GM19324 (cell line): ENCODE results near the gene CLMN.

ENCODE experiments used
- ATAC-seq: cut with Tn5 transposase; IDR thresholded peaks from one replicate; pipeline ENCODE4 v1.9.1; 2021; ENCODE audit warnings: mild to moderate bottlenecking, moderate library complexity; ENCODE audit not compliant: unreplicated experiment, low FRiP score

The CLMN gene, protein sequence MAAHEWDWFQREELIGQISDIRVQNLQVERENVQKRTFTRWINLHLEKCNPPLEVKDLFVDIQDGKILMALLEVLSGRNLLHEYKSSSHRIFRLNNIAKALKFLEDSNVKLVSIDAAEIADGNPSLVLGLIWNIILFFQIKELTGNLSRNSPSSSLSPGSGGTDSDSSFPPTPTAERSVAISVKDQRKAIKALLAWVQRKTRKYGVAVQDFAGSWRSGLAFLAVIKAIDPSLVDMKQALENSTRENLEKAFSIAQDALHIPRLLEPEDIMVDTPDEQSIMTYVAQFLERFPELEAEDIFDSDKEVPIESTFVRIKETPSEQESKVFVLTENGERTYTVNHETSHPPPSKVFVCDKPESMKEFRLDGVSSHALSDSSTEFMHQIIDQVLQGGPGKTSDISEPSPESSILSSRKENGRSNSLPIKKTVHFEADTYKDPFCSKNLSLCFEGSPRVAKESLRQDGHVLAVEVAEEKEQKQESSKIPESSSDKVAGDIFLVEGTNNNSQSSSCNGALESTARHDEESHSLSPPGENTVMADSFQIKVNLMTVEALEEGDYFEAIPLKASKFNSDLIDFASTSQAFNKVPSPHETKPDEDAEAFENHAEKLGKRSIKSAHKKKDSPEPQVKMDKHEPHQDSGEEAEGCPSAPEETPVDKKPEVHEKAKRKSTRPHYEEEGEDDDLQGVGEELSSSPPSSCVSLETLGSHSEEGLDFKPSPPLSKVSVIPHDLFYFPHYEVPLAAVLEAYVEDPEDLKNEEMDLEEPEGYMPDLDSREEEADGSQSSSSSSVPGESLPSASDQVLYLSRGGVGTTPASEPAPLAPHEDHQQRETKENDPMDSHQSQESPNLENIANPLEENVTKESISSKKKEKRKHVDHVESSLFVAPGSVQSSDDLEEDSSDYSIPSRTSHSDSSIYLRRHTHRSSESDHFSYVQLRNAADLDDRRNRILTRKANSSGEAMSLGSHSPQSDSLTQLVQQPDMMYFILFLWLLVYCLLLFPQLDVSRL

DNA sequence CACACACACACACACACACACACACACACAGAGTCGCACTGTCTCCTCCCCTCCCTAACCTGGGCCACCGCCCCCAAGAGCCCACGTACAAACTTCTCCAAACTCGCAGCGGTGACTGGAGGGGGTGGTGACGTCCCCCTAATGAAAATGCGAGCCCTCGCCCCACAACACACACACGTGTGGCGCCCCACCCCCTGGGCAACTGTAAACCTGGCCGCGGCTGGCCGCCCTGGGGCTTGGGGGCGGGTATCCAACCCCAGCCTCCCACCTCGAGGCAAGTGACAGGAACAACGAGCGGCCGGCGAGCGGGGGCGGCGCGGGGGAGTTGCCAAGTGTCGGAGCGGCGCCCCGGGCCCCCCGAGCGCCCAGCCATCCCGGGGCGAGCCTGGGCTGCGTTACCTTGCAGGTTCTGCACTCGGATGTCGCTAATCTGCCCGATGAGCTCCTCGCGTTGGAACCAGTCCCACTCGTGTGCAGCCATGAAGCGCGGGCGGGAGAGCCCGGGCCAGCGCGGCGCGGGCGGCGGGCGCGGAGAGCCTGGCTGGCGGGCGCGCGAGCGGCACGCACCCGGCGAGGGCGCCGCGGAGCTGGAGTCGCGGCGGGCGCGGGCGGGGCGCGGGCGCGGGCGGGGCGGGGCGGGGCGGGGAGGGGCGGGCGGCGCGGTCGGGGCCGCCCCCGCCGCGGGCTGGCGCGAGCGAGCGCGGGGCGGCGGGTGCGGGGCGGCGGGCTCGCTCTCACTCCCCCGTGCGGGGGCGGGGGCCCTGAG, at the start of gene CLMN:
TSS of gene CLMN (minus strand) at position 597 of the 766 bp plus-strand sequence. CDS start at position 481, 116 bp downstream.
- ATAC-seq = peak; percentile 73

DNA sequence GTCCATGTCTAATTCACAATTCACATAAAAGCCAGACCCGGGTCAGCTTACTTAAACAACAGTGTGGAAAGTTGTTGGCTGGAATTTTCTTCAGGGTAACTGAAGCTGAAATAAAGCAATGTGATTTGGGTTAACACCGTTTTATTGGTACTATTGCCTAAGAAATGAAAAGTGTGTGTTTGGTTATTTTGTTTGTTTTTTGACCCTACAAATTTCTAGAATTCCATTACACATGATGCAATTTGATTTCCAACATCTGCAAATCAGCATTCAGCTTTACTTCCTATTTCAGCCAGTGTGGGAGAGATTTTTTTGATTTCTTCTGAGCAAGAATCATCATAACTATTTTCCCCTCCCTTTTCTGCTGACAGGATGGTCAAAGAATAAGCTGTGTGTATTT, 45.7 kb upstream of the CLMN start:
- ATAC-seq = no peak

DNA sequence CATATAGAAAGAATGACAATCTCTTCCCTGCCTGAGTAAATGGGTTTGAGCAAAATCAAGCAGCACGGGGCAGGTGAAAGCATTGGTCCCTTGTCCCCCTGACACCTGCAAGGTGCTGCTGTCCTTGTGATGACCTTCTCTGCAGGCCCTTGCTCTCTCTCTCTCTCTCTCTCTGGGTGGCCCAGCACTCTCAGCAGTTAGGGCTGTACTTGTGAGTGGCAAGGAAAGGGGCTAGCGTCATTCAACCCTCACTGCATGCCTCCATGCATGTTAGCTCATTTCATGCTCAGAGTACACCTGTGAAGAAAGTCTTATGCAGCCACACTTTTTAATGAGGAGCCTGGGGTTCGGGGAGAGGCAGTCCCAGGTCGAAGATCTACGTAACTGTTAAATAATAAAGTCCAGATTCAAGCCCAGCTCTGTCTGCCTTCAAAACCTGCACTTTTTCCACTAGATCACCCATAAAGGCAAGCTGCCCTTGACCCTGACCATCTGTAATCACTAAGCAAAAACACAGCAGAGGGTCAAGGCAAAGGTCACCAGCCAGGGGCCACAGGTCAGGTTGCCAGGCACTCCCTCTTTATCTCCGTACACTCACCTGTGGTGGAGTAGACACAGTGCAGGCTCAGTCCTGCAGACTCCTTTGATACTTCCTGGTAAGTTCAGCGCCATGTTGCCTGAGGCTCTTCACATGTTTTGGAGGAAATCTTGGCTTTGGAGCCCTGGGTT, 44.9 kb upstream of the CLMN start:
- ATAC-seq = no peak

DNA sequence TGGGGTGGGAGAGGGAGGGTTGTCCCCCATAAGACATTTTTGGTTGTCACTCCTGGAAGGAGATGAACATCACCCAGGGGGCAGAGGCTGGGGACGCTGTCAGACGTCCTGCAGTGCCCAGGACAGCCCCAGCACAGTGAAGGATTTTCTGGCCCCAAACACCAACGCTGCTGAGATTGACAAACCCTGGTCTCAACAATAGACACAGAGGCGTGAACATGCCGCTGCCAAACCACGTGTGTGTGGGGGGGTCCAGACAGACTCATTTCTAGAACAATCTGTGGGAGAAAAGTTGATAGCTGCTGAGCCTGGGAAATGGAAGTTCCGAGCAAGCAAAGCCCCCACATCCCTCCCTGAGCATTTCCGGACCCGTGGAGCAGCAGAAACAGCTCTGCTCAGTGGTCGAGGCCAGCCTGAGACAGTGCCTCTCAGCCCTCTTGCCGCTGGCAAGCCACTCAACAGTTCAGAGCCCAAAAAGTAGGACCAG, 43.8 kb upstream of the CLMN start:
- ATAC-seq = no peak

DNA sequence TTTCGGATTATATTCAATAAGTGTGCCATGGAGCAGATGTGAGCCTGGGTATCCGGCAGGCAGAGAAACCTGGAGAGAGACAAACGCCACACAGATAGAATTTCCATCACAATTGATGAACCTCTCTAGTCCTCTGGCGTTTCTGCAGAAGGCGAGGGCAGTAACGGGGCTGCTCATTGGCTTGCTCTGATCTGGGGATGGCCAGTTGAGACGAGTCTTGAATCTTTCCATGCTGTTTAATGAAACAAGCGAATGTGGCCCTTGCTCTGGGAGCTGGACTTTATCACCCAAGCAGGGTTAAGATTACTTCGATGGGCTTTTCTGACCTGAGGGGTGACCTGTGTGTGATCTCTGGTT, 42.4 kb upstream of the CLMN start:
- ATAC-seq = no peak

DNA sequence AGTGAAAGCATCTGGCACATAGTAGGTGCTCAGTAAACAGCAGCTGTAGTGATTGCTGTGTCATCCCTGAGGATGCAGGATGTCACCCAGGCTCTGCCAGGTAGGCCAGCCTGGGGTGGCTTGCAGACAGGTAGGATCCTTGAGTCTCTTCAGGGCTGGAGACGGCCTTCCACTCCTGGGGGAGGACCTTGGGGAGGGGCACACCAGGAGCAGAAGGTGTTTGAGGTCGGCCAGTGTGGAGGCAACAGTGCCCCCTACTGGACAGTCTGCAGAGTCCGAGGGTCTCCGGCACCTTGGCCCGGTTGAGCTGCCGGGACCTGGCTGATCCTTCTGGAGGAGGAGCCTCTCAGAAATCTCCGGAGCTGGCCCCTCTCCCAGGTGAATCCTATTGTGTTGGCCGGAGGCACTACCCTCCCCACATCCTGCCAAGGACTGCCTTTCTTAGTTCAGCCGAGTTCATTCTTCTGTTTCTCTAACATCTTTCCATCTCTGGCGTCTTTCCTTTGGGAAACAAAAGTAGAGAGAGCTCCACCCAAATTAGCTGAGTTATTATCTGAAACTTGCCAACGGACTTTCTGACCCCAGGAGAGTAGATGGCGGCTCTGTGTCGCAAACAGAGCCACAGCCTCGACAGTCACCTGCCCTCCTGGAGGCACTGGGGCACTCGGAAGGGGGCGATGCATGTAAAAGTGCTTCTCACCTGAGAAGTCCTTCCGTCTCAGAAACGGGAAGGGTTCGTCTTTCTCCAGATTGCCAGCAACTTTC, 41.8 kb upstream of the CLMN start:
- ATAC-seq = no peak

DNA sequence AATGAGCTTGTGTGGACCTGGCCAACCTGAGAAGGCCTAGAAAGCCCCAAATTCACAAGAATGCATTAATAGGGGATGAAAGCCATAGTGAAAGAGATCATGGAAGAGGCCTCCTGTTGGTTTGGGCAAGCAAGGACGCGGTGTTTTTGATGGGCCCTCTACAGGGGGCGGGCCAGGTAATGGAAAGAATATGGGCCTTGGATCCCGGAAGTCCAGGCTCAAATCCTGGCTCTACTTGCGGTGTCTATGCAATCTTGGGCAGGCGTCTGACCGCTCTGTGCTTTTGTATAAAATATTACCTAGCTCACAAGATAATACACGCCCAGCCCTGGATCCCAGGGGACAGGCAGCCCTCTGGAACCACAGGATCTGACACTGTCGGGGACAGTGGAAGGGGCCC, 41.1 kb upstream of the CLMN start:
- ATAC-seq = no peak

DNA sequence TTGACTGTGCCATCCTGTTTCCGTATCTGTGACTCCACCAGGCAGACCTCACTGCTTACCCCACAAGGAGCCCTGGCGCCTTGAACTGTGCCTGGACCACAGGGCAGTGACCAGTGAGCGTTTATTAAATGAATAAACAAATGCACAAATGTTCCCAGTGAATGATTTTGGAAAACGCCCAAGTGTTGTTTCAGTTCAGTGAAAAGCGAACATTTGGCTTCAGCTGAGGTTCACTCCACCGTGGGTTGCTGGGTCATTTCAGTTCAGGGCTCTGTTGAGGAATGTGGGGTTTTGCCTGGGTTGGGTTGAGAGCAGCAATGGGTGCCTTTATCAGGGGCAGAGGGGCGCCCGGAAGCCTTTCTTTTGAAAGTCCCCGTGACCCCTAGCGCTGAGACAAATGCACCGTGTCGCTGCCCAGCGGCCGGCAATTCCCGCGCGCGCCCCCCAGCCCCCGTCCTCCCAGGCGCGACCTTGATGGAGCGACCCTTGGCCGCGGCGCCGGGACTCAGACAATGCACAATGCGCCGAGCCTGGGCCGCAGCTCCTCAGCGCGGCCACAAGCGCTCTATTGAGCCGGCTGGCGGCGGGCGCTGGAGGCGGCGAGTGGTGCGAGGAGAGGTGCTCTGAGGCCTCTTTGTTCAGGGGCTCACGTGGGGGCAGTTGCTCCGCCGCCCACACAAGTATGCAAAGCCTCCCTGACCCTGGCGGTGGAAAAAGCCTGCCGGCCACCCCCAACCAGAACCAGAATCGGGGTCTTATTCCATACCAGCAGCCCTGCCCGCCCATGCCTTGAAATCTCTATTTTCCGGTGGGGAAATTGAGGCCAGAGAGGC, 40.5 kb upstream of the CLMN start:
- no peak for ATAC-seq

DNA sequence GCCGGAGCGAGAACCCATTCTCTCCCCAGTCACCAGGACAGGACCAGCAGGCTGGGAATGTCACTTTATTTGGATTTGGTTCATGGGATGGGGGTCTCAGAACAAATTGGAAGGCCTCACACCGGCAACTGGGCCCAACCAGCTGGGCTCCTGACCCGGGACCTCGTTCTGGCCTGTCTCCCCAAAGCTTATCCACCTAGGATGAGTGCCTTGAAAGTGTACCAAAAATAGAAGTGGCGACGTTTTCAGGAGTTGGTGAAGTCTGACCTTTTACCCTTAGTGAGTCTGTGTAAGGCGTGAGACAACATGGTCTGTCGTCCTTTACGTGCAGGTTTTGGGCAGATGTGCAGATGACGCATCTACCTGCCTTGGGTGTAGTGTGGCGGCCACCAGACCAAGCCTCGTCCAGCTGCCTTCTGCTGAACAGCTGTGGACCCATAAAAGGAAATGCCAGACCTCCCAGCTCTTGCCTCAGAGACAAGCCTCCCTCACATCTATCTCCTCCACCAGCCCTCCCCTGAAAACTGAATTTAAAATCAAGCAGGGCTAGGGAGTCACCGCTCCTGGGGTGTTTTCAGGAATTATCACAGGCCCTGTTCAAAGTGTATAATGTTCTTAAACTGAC, 36.6 kb upstream of the CLMN start:
- ATAC-seq = no peak

DNA sequence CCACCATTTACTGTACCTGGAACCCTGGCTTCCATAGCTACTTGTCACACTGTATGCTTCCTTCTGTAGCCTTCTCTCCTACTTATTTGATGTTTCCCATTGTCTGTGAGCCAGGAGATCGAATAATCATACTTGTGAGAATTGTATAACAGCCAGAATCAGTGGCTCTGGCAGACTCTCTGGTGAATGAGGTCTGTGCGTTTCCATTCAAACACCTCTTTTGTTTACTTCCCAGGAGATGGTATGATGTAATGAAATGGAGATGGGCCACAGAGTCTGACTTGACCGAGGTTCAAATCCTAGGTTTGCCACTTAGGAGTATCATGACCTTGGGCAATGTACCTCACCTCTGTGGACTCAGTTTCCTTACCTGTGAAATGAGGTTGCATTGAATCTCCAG, 35.7 kb upstream of the CLMN start:
- ATAC-seq = no peak

DNA sequence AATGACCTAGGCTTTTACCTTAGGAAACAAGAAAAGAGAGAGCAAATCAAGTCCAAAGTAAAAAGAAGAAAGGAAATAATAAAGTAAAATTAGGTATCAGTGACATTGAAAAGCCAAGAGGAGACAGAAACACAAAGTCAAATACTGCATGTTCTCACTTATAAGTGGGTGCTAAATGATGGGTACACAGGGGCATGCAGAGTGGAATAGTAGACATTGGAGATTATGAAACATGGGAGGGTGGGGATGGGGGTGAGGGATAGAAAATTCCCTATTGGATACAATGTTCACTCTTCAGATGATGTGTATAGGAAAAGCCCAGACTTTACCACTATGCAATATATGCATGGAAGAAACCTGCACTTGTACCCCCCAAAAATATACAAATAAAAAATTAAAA, 35.1 kb upstream of the CLMN start:
- no peak for ATAC-seq

DNA sequence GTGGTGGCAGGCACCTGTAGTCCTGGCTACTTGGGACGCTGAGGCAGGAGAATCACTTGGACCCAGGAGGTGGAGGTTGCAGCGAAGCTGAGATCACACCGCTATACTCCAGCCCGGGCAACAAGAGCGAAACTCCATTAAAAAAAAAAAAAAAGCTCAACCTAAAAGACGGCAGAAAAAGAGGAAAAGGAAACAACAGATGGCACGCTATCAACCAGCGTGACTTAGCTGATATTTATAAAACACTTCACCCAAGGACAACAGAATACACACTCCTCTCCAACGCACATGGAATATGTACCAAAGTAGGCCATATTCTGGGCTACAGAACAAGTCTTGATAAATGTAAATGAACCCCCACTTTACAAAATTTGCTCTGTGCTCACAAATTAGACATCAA, 34.0 kb upstream of the CLMN start:
- ATAC-seq = no peak

DNA sequence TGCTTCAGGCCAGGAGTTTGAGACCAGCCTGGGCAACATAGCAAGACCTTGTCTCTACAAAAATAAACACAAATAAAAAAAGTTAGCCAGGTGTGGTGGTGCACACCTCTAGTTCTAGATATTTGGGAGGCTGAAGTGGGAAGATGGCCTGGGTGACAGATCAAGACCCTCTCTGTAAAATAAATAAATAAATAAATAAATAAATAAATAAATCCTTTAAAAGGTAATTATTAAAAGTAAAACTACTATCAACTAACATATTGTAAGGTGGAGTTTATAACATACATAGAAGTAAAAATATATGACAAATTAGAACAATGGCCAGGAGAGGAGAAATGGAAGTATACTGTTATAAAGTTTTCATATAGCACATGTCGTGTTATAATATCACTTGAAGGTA, 33.3 kb upstream of the CLMN start:
- no peak for ATAC-seq

DNA sequence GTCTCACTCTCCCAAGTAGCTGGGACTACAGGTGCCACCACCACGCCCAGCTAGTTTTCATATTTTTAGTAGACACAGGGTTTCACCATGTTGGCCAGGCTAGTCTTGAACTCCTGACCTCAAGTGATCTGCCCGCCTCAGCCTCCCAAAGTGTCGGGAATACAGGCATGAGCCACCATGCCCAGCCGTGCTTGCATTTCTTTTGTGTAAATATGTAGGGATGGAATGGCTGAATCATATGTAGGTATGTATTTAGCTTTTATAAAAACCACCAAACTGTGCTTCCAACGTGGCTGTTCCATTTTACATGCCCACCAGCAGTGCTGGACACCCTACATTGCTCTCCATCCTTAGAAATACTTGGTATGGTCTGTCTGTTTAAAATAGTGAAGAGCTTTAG, 32.8 kb upstream of the CLMN start:
- no peak for ATAC-seq

DNA sequence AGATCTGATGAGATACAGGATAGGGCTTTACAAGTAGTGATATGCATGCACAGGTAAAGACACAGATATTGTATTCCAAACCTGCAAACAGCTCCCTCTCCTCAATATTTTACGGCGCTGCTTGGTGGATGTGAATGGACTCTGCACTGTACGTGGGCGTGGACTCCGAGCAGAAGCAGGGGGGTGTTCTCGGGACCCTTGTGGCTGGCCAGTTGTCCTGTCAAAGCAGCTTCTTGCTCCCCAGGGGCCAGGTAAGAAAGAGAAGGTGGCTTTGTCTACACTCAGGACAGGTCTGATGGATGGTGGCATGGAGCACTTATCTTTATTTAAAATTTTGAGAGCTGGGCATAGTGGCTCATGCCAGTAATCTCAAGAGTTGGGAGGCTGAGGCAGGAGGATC, 29.5 kb upstream of the CLMN start:
- ATAC-seq = no peak

DNA sequence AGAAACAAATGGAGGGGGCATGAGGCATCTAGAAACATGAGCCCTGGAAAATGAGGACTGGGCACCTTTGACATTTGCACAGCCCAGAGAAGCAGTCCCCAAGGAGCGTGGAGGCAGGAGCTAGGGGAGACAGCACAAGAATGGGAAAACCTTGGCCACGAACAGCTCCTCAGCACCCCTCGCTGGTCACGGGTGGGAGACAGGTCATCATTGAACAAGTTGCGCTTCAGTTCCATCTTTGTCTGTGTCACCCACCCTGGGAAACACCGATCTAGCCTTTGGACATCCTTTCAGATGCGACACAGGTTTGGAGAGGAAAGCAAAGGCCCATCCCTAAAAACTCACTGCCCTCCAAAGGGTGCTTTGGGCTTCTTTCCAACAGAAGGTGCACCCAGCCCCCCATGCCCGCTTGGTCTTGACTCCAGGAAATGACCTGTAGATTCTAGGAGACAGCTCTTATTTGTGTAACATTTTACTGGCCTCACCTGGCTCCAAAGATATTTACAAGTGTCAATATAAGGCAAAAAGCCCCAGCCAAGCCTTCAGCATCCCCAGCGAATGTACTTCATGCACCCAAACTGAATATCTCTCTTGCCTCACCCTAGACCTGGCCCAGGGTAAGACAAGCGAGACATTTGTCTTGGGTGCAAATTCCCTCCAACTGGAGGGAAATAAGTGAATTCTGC, 28.8 kb upstream of the CLMN start:
- ATAC-seq = no peak

DNA sequence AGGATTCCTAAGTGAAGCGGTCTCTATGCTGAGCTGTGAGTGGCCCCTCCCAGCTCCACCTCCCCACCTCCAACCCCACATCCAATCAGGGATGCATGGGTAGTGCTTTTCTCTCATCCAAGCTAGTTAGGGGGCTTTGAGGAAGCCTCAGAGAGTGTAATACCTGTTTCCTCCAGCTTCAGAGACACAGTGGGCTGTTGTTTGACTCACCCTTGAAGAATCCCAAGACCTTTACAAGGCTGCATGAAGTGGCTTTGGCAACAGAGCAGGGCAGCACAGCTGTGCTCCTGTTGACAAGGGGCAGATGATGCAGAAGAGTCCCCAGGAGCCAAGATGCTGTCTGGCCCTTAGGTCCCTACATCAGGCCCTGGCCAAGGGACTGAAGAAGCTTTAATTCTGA, 27.1 kb upstream of the CLMN start:
- ATAC-seq = no peak
